Omental fat pad (tissue), 4 donors: Measurements from ENCODE around the gene USP43. TPM values are rescaled to one million over a fixed set of nuclear protein-coding genes. Genes with fewer than 3 reads are reported as not detected.

Experiments used
- ATAC-seq: fragments of 150-250 bp; one replicate; pipeline ENCODE4 v1.9.1; 2016; ENCODE audit warnings: mild to moderate bottlenecking, moderate library complexity; ENCODE audit not compliant: low FRiP score
- DNase-seq: peaks from one replicate; pipeline ENCODE4 v3.0.0-alpha.2; 2019; ENCODE audit warnings: low spot score
- CTCF ChIP-seq, 3 donors: fragments of 450-650 bp; IDR thresholded peaks; one replicate each; pipeline ENCODE4 v1.5.1; 2016 to 2017; ENCODE audit warnings: antibody characterized with exemption in 3 of 3, mild to moderate bottlenecking in 3 of 3, moderate library complexity in 2 of 3
- total RNA-seq, 4 donors: library from RNA; depleted of rRNA; stranded (reverse); fragments of >200 nt; gene quantifications; one replicate each; pipeline ENCODE4 v1.1.0, GENCODE V29; 2016

Gene USP43
- total RNA-seq, 4 donors from 2014 or later, result 0.72 to 1.3 (median 0.88) TPM; not detected in 1

- ATAC-seq (no peak), DNase-seq (no peak)
- no peak for TF ChIP-seq CTCF (IDR thresholded peaks at IDR 0.05)
Measured at GRCh38 chr17:9776911-9777310, 131.6 kb downstream of the USP43 start.

Other genes with a start within 250 kb of the USP43 start
- 10 to 100 TPM; 58.6 to 86.9 (median 66.3) TPM for gene STX8, start 69.7 kb upstream of the USP43 start, total RNA-seq
- under 1 TPM in 1 of 4 donors, not detected in 3; 0.19 TPM for gene CFAP52, start 68.9 kb upstream of the USP43 start, total RNA-seq
- not detected for gene DHRS7C, start 146.1 kb downstream of the USP43 start, total RNA-seq
- gene GSG1L2, start 176.6 kb downstream of the USP43 start, total RNA-seq, result not detected
- gene GLP2R, start 180.4 kb downstream of the USP43 start, total RNA-seq, result 10 to 100 TPM; 11.2 to 33.0 (median 21.3) TPM